ENCODE measurements around the gene IFNGR1.
"Not testable (repeated sequence)": the region's sequence is repeated elsewhere in the genome, so short reads cannot be mapped to it uniquely, and the experiment has no call there.

The IFNGR1 gene

DNA sequence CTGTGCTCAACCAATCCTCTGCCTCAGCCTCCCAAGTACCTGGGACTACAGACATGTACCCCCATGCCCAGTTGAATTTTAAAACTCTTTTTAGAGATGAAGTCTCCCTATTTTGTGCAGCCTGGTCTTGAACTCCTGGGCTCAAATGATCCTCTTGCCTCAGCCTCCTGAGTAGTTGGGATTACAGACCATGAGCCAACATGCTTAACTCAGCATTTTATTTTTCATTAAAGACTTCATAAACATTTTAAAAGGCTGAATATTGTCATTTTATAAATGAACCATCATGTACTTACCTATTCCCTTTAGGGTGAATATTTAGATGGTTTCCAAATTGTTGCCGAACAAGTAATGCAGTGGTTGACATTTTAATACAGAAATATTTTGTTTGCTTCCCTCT is 16.5 kb upstream of the IFNGR1 start:
- no peak for DNase-seq

DNA sequence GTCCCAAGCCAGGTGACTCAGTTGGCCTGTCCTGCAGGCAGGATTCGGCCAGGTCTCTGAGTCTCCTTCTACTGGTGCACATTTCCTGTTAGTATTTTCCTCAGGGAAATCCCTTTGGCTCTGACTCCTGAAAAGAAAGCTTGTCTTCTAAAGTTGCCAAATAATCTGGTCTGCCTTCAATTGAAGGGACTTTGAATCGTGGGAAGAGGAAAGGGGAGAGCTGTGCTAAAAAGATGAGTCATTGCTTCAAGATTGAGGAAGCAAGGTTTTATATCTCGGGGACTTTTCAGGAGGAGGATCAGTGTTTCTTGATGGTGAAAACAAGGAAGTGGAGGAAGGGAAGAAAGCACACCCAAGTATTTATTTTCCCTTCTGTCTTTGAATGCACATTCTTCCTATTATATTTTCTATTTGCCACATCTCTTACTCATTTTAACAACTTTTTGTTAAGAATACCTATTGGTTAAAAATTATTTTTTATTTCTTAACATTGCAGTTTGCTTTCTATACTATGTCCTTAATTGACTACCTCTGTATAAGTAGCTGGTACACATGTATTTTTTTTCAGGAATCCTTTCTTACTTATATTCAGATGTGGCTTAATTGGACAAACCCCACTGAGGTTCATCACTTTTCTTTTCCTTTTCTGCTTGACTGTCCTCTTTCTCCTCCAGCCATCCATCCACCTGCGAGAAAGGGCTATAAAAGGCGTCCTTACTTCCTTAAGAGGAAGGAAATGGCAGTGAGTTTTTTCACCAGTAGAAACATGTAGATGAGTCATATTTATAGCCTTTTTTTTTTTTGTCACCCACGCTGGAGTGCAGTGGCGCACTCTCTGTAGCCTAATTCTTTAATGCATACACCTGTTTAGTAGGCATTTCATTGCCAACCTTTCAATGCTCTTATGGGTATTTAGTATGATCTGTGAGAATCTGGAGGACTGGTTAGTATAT is 15.0 kb upstream of the IFNGR1 start:
- peak; percentile 24 for DNase-seq

DNA sequence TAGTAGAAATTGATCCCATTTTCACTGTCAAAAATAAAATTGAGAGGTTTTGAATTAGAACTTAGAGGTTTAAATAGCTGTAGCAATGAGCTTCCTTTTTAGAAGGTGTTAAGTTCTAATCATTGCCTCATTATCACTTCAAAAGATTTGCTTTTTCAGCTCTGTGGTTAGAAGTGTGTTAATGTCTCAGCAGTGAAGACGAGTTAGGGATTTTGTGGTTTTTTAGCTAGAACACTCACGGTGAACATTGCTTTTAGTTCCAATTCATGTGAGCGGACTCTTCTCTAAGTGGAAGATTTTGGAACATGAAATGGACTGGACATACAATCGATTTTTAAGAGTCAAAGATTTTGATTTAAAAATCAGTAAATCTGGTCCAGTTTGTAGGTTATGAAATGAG is 12.7 kb upstream of the IFNGR1 start:
- no peak for DNase-seq

DNA sequence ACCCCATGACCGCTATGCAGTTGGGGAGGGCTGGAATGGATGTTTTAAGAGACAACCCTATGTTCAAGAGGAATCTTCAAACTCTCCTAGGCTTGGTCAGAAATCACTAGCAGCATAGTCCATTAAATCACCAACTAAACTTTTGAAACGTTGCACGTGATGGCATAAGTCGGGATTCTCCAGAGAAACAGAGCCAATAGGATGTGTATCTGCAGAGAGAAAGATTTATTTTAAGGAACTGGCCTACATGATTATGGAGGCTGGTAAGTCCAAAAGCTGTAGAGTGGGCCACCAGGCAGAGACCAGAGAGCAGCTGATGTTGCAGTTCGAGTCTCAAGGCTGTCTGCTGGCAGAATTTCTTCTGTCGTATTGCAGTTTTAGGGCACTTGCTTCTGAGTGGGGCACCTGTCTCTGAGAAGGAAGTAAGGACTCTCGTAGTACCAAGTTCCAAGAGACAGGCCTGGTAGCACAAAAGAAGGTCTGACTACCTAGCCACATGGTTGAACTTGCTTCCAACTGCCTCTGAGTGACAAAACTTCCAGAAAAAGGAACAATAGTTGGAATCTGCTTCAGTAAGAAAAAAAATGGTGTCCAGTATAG is 11.9 kb upstream of the IFNGR1 start:
- DNase-seq = no peak

DNA sequence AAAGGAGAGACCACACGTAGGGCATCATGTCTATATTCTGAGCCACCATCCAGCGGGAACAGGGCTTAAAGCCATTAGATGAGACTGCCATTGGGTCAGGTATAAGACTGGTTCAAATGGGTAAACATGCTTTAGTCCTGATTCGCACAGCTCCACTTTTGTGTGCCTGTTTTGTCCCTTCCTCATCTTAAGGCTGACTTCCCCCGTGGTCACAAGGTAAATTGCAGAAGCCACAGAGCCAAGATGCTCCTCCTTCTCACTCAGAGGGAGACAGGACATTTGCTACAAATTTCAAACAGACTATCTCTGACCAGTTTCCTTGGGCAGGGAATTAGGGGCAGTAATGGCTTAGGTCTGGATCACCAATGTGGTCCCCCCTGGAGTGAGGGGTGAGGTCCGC is 11.4 kb upstream of the IFNGR1 start:
- DNase-seq = no peak

DNA sequence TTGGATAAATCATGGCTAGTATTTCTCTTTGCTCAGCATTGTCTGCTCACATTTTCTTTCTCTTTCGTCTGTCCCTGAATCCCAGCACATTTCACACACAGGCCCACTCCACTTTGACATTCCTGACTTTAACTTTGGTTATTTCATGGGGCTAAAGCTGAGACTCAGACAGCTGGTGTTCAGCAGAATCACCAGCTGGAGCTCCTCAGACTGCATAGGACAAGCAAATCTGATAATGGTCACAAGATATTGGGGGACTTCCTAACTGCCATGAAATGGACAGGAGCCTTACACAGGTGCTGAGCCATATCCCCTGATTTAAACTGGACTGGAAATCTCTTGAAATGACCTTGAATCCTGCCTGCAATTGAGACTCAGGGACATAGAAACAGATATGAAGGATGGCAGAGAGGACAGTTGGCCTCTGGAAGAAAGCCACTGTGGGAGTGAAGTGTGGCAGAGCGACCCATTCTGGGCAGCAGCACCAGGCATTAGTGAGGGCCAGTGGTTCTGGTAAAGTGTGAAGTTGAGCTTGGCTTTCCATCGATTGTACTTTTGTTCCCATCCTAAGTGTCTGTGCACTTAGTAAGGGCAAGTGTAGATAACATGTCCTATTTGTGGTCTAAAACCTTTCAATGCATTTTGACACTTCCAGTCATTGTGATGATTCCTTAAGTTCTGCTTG is 10.0 kb upstream of the IFNGR1 start:
- no peak for DNase-seq

DNA sequence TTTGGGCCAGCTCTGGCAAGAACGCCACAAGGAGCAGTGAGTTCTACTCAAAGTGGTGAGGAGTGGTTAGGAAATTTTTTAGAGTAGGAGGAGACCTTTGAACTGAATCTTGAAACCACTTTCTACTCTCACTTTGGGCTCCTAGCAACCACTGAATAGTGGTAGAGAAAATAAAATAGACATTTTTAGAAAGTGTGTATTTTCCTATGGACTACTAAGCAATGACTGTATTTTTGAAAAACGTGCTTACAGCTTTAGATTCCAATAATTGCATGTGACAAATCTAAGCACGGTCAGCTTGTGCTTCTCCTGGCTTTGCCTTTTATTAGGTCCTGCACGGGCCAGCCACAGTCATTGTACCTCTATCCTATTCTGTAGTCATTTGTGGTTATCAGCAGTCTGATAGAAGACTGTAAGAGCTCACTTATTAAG is 8.7 kb upstream of the IFNGR1 start:
- no peak for DNase-seq

DNA sequence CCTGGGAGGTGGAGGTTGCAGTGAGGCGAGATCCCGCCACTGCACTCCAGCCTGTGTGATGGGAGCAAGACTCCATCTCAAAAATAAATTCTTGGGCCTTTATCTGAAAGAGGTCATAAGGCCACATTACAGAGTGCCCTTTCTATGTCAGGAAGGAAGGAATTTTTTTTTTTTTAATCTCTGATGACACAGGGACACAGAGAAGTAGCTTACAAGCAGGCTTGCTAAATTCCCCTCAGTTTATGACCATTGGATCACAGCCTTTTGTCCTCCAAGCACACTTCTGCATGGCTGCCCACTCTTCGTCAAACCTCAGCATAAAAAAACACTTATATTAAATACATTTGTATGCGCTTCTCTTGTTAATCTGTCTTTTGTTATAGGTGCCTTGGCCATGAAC is 7.5 kb upstream of the IFNGR1 start:
- DNase-seq = no peak

DNA sequence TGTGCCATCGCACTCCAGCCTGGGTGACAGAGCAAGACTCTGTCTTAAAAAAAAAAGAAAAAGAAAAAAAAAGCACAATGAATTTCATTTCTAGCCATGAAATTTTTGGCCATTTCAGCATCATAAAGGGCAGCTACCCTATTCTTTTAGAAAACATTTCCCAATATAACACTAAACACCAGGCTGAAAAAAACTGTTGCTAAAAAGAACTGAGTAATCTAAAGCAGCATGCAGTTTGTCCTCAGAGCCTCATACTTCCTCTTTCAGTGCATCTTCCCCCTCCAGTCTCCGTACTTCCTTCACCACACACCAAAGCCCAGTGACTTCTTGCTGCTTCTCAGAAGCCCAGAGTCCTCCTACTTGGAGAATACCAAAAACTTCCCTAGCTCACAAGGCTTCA is 5.6 kb upstream of the IFNGR1 start:
- DNase-seq = no peak

DNA sequence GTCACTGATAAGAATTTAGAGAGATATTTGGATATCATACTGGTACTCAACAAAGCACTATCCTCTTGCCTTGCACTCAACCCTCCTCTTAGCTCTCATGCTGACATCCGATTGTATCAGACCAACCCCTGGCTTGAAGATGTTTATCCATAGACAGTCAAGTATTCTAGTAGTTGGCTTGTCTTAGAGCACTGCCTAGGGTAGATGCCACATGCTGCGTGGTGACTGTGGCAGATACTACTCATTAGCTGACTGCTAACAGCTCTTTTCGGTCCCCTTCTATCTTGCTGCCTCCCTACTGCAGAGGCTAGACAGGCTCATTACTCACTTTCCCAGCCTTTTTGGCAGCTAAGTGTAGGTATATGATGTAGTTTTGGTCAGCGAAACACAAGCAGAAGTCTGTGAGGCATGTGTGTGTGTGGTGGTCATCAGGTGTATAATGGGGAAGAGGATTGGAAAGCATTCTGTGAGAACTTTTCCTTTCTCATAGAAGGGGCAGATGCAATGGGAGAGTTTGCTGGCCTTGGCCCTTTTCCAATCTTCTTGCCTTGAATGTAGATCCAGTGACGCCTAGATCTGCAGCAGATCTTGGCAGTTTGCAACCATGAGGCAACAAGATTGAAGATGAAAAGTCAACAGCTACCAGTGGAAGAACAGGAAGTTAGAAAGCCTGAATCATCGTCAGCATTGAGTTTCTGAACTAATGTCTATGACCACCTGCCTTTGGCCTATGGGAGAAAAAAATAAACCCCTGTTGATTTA is 4.4 kb upstream of the IFNGR1 start:
- no peak for DNase-seq

DNA sequence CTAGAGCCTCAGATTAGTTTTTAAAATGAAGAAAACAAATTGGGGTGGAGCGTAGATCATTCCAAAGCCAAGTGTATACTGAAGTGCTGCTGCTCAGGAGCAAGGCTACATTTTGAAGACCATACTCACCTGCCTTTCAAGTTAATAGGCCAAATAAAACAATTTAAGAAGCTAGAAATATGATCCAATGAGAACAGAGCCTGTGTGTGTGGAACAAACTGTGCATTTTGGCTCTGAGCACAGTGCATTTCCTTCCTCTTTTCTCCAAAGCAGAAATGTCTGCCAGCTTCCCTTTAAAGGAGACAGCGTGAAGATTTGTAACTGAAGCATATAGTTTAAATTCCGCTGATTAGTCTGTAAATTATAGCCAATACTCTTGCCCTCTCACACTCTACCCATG is 3.2 kb upstream of the IFNGR1 start:
- DNase-seq = no peak

DNA sequence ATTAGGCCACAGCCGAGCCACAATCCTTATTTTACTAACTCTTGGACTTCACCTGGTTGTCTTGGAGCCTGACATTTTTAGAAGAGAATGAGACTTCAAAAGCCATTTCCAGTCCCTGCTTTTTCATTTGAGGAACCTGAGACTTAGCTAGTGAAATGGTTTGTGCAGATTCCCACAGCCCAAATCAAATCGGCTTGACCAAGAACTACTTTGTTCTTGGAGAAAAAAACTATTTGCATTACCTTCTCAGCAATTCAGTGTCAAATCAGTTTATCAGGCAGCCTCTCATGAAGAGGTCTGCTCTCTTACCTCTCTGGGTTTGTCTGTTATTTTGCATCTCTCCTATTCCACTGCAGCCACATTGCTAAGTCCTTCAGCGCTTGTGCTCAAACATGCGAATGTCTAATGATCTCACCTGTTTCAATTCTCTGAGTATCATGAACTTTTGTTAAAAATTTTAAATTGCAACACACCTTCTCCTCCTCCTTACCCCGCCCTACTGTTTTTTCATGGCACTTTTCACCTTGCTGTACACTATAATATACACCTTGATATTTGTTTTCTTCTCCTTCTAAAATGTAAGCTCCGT is 573 bp upstream of the IFNGR1 start:
- DNase-seq = no peak

DNA sequence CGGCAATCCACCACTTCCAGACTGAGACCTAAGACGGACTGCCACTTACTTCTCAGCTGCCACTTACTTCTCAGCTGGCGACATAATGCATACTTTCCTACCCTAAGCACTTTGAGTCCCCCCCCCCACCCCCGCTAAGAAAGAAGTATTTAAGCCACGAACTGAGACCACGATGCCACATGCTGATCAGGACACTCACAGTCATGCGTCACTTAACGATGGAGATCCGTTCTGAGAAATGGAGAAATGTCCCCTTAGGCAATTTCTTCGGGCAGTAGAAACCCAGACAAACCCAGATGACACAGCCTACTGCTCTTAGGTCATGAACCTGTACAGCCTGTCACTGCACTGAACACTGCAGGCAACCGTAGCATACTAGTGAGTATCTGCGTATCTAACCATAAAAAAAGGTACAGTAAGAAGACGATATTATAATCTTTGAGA is 690 bp downstream of the IFNGR1 start:
- DNase-seq = no peak

DNA sequence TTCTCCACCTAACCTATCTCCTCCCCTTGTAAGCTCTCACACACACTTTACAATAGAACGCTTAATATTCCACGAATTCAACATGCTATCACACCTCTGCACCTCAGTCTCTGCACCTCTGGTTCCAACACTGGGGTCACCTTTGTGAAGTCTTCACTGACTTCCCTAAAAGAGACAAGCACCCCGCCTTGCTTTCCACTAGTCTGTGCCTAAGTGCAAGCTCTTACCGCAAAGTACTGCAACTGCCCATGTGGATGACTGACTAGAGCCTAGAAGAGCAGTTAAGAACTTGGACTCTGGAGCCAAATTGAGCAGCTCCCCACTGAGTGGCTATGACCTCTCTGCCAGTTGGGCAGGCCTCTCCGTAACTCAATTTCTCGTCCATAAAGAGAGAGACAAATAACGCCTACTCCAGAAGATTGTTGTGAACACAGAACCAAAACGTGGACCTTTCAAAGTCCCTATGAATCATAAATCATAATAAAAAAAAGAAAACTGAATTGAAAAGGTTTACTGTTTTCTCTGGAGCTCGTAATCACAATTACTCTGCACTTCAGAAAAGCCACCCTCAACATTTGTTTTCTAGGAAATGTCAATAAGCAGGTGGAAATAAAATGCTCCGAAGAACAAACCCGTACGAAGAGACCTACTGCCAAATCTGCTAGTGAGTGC is 1.2 kb downstream of the IFNGR1 start:
- no peak for DNase-seq

DNA sequence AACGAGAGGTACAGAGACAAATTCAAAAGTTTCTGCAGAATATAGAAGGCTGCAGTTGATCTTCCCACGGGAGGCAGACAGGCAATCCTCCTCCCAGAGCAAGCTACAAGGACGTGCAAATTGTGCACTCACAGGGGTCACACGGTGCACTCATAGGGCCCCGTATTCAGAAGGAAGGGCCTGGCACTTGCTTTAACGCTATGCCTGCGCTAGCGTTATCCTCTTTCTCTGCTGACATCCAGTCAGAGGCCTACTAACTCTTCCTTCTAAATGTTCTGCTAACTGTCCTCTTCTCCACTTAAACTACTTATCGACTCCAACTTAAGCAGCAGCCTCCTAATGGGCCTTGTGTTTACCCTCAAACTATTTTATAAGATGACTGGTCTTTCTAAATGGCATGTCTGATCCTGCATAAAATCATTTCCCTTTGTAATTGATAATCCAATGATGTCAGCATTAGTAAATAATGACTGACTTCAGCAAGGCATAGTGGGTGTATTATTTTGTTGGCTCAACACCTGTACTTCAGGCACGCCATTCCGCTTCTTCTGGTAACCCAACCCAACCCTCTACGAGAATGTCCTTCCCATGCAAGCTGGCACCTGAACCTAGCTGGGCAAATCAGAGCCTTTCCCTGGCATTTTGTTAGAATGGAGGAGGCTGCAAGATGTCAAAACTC is 2.2 kb downstream of the IFNGR1 start:
- DNase-seq = no peak

DNA sequence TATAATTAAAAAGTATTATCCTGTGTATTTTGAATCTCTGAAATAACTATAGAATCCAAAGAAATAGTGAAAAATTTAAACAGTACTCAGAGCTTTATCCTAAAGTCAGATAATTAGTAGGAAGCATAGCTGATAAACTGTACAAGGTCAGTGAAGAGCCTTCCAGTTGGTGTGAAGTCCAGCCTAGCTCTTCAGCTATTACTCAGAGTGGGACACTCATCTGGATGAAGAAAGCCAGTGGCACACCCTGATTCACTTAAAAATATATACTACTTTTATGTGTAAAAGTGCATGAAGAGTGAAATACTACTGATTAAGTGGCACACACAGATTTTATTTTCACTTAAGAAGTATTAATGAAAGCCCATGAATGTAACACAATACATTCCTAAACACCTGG is 3.1 kb downstream of the IFNGR1 start:
- no peak for DNase-seq

DNA sequence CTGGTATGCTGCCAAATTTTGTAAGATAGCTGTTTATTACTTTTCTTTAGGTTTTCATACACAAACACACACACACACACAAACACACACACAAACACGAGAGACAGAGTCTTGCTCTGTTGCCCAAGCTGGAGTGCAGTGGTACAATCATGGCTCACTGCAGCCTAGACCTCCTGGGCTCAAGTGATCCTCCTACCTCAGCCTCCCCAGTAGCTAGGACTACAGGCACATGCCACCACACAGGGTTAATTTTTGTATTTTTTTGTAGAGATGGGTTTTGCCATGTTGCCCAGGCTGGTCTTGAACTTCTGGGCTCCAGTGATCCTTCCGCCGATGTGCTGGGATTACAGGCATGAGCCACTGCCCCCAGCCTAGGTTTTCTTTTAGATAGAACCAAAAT is 3.6 kb downstream of the IFNGR1 start:
- DNase-seq = not testable (repeated sequence)

DNA sequence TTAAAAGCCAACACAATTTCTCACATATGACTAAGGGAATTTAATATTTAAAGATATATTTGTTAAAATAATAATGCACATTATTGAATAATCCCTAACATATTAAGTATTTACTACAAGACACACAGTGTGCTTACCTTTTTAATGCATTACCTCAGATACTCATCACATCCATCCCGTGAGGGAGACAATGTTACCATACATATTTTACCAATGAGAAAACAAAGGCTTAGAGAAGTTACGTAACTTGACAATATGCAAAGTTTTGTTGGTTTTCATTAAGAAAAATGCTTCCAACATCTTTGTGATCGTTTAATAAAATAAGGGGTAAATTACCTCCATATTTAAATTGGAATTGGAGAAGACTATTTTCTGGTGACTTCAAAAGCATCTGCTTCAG is 4.3 kb downstream of the IFNGR1 start:
- no peak for DNase-seq

DNA sequence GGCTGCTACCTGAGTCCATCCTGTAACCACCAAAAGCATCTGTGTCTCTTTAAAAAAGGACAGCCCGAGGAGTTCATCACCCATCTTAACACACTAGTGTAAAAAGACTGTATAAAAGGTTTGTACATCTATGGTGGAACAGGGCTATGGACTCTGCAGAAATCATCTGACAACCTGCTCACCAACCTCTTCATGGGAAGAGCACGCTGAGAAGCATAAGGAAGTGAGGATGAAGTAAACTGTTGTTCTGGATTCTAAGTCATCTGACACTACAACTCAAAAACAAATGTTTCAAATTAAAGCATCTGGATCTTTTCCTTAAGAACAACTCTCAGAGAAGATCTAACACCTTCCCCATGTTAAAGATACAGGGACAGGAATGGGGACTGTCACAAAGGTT is 5.4 kb downstream of the IFNGR1 start:
- no peak for DNase-seq

DNA sequence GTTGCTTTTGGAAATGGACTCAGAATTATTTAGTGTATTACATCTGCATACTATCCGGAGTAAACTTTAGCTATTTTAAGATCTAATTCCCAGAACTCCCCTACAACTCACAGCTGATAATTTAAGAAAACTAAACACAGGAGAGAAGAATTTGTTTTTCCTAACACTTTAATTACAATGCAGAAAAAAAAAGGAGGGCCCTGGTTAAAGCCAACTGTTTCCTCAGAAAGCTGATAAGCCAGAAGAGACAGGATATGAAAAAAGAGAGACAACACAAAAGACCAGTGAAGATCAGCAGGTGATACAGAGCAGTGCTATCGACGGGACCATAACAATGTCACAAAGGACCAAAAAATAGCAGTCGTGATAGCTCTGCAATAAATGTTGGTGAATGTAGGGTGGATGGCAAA is 5.8 kb downstream of the IFNGR1 start:
- DNase-seq = no peak

DNA sequence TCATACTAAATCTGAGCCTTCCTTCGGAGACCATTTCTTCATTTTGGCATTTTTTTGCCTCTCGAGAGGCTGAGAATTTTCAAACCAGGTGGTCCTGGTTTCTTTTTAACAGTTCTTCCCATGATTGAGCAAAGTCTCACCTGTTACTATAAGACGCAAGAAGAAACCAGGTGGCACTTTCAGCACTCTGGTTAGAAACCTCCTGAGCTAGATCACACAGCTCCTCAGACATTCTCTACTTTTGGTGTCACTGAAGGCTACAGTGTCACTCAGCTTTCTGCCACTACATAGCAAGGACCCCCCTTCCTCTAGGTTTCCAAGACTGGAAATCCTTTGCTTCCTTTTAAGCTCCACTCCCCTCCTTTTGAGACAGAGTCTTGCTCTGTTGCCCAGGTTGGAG is 7.3 kb downstream of the IFNGR1 start:
- DNase-seq = no peak

DNA sequence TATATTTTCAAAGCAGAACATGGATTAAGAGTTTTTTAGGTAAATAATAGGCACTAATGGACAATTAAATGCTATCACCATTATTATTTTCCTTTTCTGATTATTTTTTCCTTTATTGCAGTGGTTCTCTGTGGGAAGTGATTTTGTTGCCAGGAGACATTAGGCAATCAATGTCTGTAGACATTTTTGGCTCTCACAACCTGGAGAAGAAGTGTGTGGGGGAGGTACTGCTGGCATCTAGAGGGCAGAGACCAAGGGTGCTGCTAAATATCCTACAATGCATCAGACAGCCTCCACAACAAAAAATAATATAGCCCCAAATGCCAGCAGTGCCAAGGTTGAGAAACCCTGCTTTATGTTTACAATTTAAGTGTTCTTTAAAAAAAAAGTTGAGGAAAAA is 8.3 kb downstream of the IFNGR1 start:
- DNase-seq = no peak

Data from eye (tissue), 1 donor.